ENCODE data around the gene UBA5. TPM values are rescaled to one million over a fixed set of nuclear protein-coding genes. Genes with fewer than 3 reads are reported as not detected.

Gene UBA5
- total RNA-seq, 1 donor from 2014 or later, result 30.3 TPM

DNA sequence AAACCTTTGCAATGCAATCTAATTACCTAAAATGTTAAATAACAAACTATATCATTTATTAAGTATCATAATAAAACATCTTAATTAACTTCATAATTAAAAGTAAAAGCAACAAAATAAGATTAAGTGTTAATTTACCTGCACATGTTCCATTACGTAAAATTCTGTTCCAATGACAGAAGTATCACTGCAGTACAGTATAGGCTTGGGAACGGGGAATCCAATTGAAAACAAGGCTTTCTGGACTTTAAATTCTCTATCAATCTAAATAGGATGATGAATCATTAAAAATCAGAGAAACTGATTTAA is 17.6 kb upstream of the UBA5 start:
- FAIRE-seq (no peak), DNase-seq (ENCODE audit: low read depth) (no peak)
- Histone ChIP-seq H3K27me3 (ENCODE audit: control insufficient read depth, insufficient read depth, low read length) (no peaks in the 10 kb centered on the region), H3K4me3 (ENCODE audit: low read depth, low read length) (no peak overlapping the region), H3K36me3 (ENCODE audit: control insufficient read depth, insufficient read depth, low read length) (no peaks in the 10 kb centered on the region)
- no peak for TF ChIP-seq CTCF (IDR thresholded peaks at IDR 0.05; ENCODE audit: insufficient read depth, low read length, severe bottlenecking)

DNA sequence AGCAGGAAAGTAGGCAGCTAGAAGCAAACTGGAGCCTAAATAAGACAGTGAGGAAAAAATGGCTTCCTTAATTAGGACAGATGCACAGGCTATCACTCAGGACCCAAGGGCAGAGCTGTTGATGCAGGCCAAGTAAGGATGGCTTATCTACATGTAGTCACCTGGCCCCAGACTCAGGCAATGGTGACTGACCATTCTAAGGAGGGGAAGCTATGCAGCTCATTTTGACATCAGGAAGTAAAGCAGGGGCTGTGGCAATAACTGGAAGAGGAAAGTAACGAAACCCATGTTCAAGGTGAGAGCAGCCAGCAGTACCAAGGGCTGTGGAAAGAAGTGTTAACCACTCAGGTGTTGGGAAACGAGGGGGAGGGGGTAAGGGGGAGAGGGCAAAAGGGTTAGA is 16.8 kb upstream of the UBA5 start:
- peak; percentile 52 for FAIRE-seq
- TF ChIP-seq CTCF (IDR thresholded peaks at IDR 0.05; ENCODE audit: insufficient read depth, low read length, severe bottlenecking), result no peak
- no peaks in the 10 kb centered on the region for H3K27me3 ChIP-seq (ENCODE audit: control insufficient read depth, insufficient read depth, low read length)
- H3K36me3 ChIP-seq (ENCODE audit: control insufficient read depth, insufficient read depth, low read length), result no peaks in the 10 kb centered on the region
- H3K4me3 ChIP-seq (ENCODE audit: low read depth, low read length), result no peak overlapping the region
- no peak for DNase-seq (ENCODE audit: low read depth)

- DNase-seq (ENCODE audit: low read depth) (peak; percentile 56), FAIRE-seq (no peak)
- Histone ChIP-seq H3K27me3 (ENCODE audit: control insufficient read depth, insufficient read depth, low read length) (no peaks in the 10 kb centered on the region), H3K4me3 (ENCODE audit: low read depth, low read length) (no peak overlapping the region), H3K36me3 (ENCODE audit: control insufficient read depth, insufficient read depth, low read length) (no peaks in the 10 kb centered on the region)
- no peak for TF ChIP-seq CTCF (IDR thresholded peaks at IDR 0.05; ENCODE audit: insufficient read depth, low read length, severe bottlenecking)
Observed at GRCh38 chr3:132645058-132645457, 15.1 kb upstream of the UBA5 start.

DNA sequence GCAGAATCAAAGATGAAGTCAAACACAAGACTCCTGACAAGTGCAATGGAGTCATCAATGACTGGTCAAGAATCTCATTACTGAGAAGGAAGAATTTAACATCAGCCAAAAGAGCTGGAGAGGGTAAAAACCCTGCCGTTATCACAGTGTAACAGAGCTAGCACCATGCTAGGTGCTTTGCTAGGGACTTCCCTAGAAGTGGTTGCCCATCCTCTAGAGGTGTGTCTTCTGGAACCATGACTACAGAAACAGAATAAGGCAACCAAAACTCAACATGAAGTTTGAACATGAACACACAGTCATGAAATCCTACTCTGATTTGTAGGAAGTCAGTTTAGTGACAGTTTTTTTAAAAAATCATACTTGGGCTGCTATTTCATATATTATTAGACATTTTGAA is 10.0 kb upstream of the UBA5 start:
- DNase-seq (ENCODE audit: low read depth) (no peak), FAIRE-seq (no peak)
- Histone ChIP-seq H3K36me3 (ENCODE audit: control insufficient read depth, insufficient read depth, low read length) (no peaks in the 10 kb centered on the region), H3K27me3 (ENCODE audit: control insufficient read depth, insufficient read depth, low read length) (no peaks in the 10 kb centered on the region), H3K4me3 (ENCODE audit: low read depth, low read length) (no peak overlapping the region)
- TF ChIP-seq CTCF (IDR thresholded peaks at IDR 0.05; ENCODE audit: insufficient read depth, low read length, severe bottlenecking), result no peak

GRCh38 chr3:132652640-132653270 is 7.4 kb upstream of the UBA5 start:
- no peak for TF ChIP-seq CTCF (IDR thresholded peaks at IDR 0.05; ENCODE audit: insufficient read depth, low read length, severe bottlenecking)
- DNase-seq (ENCODE audit: low read depth) (no peak), FAIRE-seq (no peak)
- Histone ChIP-seq H3K4me3 (ENCODE audit: low read depth, low read length) (no peak overlapping the region), H3K27me3 (ENCODE audit: control insufficient read depth, insufficient read depth, low read length) (no peaks in the 10 kb centered on the region), H3K36me3 (ENCODE audit: control insufficient read depth, insufficient read depth, low read length) (no peaks in the 10 kb centered on the region)

GRCh38 chr3:132654190-132654589 is 5.9 kb upstream of the UBA5 start:
- H3K27me3 ChIP-seq (ENCODE audit: control insufficient read depth, insufficient read depth, low read length), result no peaks in the 10 kb centered on the region
- DNase-seq (ENCODE audit: low read depth) (no peak), FAIRE-seq (no peak)
- H3K36me3 ChIP-seq (ENCODE audit: control insufficient read depth, insufficient read depth, low read length), result no peaks in the 10 kb centered on the region
- no peak for TF ChIP-seq CTCF (IDR thresholded peaks at IDR 0.05; ENCODE audit: insufficient read depth, low read length, severe bottlenecking)
- no peak overlapping the region for H3K4me3 ChIP-seq (ENCODE audit: low read depth, low read length)

All from bronchial epithelial cell (primary cell).